Left hindlimb (tissue), 1 donor: ENCODE data around the gene PDIA2.
A peak's percentile ranks its signal among the peaks of the same experiment; 100 is the strongest.

ENCODE experiments used
- DNase-seq: peaks from one replicate; pipeline ENCODE4 v3.0.0-alpha.2; 2018

Gene PDIA2

DNA sequence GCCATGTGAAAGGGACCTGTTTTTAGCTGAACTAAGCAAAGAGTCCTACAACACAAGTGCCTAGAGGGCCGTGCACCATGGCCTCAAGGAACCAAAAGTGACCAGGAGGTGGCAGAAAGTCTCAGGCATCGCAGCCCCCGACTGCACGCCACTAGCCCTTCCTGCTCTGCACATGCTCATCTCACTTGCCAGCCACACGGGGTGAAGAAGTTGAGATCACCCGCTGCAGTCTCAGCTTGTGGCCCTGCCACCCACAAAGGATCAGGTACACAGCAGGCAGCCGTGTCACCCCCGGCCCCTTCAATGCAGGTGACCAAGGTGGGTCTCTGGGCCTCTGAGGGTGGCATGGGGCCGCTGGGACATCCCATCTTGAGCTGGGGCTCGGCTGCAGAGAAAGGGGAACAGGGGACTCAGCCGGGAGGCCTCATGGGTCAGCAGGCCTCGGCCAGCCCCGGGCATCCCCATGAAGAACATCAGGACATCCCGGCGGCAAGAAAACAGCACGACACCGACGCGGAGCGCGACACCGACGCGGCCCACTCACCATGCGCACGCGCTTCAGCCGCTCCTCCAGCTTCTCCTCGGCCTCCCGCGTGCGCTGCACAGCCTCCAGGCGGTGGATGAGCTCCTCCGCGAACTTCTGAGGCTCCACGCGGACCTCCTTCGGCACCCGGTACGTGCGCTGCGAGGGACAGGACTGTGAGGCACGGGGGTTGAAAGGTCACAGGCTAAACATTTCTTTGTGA, 21.0 kb downstream of the PDIA2 start:
- no peak for DNase-seq

- DNase-seq = no peak
These were observed 23.1 kb downstream of the PDIA2 start for GRCh38 chr16:305916-306626.

- DNase-seq = no peak
These were observed 24.0 kb downstream of the PDIA2 start for GRCh38 chr16:306911-307370.

DNA sequence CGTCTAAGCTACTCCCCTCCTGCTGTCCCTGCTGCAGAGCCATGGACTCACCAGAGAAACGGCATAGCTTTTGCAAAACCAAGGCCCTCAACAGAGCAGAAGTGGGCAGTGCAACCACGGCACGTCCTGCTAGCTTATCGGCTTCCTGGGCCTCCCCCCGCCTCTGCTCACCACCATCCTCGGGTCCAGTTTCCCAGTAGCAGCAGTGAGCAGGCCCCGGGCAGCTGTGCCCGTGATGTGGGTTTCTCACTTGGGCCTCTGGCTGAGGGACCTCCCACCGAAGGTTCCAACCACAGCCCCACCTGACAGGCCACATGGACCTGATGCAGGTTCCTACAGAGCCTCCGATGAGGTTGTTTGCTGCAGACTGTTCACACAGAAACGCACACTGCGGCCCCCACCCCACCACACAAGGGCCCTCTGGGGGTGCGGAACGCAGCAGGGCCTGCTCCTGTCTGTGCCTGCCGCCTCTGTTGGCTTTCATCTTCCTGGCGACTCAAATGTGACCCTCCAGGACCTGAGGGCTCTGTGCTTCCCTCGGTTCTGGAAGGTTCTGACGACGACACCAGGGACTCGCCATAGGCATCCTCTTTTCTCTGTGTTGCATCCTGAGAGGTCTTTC, 24.8 kb downstream of the PDIA2 start:
- DNase-seq = no peak

DNA sequence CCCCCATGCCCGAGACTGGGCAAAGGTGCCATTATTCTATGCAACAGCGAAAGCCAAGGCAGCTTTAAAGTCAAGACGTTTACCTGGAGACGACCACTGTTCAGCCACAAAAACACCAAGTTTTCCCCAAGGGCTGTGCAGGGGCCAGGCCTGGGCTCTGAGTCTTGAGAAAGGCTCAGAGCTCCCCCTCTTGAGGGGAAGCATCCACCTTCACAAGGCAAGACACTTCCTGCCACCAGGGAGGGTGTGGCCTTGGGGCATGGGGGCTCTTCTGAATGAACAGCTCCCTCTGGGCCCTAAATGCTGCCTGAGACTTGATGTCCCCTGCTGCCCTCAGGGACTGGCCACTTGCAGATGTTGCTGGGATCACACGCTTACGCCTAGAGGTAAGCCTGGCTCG, 26.5 kb downstream of the PDIA2 start:
- no peak for DNase-seq

DNA sequence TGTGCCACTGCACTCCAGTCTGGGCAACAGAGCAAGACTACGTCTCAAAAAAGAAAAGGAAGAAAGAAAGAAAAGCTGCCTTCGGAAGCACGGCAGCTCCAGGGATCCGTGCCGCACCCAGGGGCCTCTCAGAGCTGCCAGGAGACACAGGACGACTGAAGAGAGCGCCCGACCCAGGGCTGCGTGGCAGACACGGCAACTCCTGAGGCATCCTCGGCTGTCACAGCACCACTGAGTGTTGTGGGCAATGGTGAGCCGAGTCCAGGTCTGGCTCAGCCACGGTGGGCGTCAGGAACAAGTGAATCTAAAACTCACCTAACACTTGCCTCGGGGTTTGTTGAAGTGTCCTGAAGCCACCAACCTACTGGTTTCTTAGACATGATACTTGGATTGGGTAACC, 28.8 kb downstream of the PDIA2 start:
- no peak for DNase-seq

- DNase-seq = no peak
These were observed 31.4 kb downstream of the PDIA2 start for GRCh38 chr16:314351-314750.

GRCh38 chr16:314795-315299, 31.9 kb downstream of the PDIA2 start:
- no peak for DNase-seq

DNA sequence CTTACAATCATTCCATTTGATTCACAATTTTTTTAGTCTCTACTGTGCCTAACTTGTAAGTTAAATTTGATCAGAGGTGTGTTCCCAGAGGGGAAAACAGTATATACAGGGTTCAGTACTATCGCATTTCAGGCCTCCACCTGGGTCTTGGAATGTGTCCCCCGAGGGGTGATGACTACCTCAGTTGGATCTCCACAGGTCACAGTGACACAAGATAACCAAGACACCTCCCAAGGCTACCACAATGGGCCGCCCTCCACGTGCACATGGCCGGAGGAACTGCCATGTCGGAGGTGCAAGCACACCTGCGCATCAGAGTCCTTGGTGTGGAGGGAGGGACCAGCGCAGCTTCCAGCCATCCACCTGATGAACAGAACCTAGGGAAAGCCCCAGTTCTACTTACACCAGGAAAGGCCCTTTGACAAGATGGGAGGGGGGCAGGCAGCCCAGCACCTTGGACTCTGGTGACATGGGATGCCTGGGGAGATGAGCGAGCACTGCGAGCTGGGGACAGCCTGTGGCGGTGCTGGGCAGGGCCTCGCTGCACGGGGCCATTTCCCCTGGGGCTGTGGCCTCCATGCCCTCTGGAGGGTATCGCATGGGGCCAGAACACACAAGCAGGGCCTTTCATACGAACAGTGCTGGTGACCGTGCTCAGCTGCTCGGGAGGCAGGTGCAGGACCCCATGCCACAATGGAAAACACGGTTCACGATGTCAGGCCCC, 33.9 kb downstream of the PDIA2 start:
- DNase-seq = peak; percentile 18

DNA sequence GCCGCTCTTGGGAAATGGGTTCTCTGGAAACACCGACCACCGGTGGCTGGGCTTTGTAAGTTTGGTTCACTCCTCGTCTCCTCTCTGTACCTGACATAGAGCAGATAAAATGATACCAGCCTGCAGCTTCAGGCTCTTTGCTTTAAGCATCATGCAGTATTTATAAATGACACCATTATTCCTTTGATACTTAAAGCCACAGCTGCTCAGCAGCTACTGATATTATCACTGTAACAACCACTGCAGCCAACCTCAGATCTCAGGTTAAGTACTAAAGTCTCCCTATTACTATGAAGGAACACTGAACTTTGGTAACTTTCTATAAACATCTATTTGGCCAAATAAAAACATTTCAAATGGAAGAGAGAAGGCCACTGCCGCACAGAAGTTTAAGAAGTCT, 34.6 kb downstream of the PDIA2 start:
- DNase-seq = no peak

DNA sequence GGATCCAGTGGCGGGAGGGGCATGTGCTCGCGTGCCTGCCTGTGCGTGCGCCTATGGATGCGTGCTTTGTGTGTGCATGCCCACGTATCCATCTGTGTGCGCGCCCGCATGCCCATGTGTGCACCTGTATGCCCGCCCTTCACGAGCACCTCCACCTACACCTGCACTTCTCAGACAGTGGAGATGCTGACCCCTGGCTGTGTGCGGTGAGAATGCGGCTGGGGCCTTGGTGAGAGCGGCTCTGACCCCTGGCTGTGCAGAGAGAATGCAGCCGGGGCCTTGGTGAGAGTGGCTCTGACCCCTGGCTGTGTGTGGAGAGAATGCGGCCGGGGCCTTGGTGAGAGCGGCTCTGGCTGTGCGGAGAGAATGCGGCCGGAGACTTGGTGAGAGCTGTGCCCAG, 35.7 kb downstream of the PDIA2 start:
- DNase-seq = peak; percentile 19

DNA sequence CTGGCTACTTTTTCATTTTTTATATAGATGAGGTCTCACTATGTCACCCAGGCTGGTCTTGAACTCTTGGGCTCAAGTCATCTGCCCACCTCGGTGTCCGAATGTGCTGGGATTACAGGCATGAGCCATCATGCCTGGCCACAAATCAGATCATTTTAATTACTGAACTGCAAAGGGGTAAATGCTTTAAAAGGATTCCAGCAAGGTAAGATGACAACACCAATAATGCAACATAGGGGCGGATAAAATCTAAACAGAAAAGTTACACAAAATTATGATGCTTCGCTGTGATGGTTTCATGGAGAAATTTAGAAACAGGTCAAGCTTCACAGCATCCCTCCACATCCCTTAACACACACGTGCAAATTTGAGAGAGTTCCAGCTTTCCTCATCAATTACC, 37.2 kb downstream of the PDIA2 start:
- no peak for DNase-seq

DNA sequence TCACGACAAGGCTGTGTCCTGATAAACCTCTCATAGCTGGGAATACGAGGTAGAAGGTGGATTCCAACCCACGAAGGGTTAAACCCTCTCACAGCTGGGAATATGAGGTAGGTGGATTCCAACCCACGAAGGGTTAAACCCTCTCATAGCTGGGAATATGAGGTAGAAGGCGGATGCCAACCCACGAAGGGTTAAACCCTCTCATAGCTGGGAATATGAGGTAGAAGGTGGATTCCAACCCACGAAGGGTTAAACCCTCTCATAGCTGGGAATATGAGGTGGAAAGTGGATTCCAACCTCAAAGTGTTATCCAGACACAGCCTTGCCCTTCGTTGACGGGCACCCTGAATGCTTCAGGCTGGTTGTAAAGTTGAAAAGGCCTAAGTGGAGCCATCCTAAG, 38.6 kb downstream of the PDIA2 start:
- peak; percentile 17 for DNase-seq

DNA sequence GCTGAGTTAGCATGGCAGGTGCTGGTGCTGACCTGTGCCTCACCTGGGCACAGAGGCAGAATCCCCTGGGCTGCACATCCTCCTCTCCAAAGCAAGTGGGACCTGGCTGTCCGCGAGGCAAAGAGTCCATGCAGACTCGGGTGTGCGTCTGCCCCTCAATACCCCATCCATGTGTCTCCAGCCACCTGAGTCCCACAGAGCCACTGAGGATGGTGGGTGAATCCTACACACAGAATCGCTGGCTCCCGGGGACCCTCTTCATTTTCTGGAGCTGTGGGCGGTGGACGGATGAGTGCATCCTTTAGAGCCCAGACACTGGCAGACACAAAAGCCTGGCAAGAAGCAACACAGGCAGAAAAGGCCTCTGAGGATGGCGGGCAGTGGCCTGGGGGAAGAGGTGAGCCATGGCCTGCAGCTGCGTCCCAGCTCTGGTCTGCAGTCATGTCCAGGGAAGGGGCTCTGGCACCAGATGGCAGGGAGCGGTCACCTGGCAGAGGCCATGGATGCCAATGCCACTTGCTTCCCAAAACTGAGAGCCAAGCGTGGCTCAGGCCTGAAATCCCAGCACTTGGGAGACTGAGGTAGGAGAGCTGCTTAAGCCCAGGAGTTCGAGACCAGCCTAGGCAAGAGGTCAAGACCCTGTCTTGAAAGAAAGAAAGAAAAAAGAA, 39.6 kb downstream of the PDIA2 start:
- peak; percentile 25 for DNase-seq

DNA sequence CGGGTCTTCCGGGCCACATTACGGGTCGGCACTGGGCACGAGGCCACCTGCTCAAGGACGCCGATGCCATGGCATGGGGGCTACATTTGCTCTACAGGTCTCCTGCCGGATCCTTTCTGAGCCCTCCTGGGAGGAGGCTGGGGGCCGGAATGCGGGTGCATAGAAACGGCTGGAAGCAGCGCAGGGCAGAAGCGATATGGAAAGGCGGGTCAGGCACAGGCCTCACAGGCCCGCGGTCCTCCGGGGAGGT, 41.2 kb downstream of the PDIA2 start:
- DNase-seq = peak; percentile 25

DNA sequence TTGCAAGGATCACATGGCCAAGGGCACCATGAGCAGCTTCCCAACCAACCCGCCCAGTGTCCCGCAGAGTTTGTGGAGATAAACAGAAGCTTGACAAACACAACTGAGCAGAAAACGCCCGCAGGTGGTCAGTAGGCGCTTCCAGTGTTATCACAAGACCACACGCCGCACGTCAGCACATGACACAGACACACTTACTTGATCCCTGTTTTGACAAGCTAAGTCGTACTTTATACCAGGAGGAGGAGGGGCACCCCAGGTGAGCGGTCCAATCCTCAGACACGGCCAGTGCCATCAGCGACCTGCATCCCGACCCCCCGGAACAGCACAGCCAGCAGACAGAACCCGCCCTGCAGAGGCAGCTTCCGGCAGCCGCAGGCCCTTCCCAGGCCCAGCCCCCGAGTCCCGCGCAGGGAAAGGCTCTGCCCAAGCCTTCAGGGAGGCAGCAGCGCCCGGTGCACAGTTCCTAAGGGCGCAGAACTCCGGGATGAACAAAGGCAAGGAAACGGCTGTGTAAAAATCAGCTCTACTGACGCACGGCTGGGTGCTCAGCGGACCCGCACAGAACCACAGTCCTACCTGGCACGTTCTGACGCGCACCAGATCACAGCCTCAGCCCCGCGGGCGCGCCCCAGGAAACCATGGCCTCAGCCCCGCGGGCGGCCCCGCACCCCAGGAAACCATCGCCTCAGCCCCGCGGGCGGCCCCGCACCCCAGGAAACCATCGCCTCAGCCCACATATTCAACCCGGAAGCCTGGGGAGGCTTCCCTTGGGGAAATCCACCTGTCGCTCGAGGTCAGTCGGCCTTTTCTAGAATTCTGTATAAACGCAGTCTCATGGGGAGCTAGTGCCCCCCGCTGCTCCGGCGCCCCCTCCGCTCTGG, 41.7 kb downstream of the PDIA2 start:
- peak; percentile 21 for DNase-seq

DNA sequence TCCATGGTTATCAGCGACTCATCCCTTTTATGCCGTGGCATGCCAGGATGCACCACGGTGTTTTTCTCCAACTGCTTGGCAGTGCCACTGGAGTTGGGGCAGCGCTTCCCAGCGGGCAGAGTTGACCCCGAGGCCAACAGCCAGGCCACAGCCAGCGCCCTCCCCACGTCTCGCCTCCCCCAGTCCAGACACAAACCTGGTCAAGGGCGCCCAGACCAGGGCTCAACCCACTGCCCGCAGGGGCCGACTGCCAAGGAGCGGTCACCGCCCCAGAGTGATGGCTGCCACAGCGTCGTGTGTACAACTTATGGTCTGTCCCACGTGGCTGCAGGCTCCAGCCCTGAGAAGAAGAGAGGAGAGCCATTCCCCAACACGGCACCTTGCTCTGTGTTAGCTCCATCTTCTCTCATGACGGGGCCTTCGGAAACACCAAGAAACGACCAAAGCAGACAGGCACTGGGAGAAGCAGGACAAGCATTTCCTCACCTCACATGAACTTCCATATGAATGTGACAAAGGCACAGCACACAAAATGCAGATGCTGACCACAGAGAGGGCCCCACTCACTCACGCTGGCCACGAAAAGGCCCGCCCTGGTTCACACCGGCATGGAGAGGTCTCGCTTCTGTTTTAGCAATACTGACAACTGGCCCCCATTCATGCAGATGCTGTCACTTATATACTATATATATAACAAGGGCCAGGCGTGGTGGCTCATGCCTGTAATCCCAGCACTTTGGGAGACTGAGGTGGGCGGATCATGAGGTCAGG, 42.6 kb downstream of the PDIA2 start:
- peak; percentile 25 for DNase-seq

DNA sequence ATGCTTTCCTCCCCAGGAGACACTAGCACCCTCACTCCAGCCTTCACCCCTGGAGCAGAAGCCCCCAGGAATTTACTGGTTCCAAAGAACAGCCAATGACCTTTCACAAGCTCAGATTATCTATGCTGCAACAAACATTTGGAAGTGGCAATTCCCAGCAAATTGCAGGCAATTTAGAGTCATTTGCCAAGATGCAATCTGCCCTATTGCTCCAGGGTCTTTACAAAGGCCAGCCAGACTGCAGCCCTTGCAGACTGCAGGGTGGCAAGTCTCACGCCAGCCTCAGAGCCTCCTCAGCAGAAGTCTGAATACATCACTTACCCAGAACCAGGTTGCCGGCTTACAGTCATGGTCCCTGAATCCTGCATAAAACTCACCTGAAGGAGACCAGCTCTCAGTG, 47.8 kb downstream of the PDIA2 start:
- DNase-seq = no peak

- DNase-seq = peak; percentile 50
These were observed 48.3 kb downstream of the PDIA2 start for GRCh38 chr16:331181-331814.

GRCh38 chr16:333406-334094, 50.6 kb downstream of the PDIA2 start:
- DNase-seq = no peak
